Keratinocyte (primary cell): Measurements from ENCODE around the gene ANKDD1A. TPM values are rescaled to one million over a fixed set of nuclear protein-coding genes. Genes with fewer than 3 reads are reported as not detected.
A peak's percentile ranks its signal among the peaks of the same experiment; 100 is the strongest.

Experiments used
- DNase-seq: peaks from one replicate; pipeline ENCODE4 v3.0.0-alpha.2; 2011; ENCODE audit warnings: low read depth, missing footprints, low spot score
- FAIRE-seq: peaks from 2 replicates; lab custom pipeline; 2011; peaks lifted over from hg19 to GRCh38; lab: Jason Lieb, UNC
- H2AFZ ChIP-seq: 2 replicates; pipeline ENCODE4 v1.6.0; 2012; ENCODE audit warnings: low read length, control low read depth, inconsistent platforms; ENCODE audit not compliant: control insufficient read depth
- H3K27ac ChIP-seq: 2 replicates; pipeline ENCODE4 v1.5.1; 2011; ENCODE audit warnings: low read length; ENCODE audit not compliant: control insufficient read depth, insufficient read depth
- H3K27me3 ChIP-seq: 3 replicates; pipeline ENCODE4 v1.6.0; 2011; ENCODE audit warnings: low read length; ENCODE audit not compliant: control insufficient read depth, insufficient read depth; ENCODE audit errors: extremely low read depth
- H3K36me3 ChIP-seq, 2 experiments: 2 replicates in 1 of 2; 3 replicates in 1 of 2; pipeline ENCODE4 v1.5.1; 2011; ENCODE audit warnings: low read length in 2 of 2, mild to moderate bottlenecking in 1 of 2; ENCODE audit not compliant: control insufficient read depth in 2 of 2, insufficient read depth in 2 of 2; ENCODE audit errors: extremely low read depth in 1 of 2
- H3K4me1 ChIP-seq: 3 replicates; pipeline ENCODE4 v1.5.1; 2011; ENCODE audit warnings: low read length; ENCODE audit not compliant: control insufficient read depth, insufficient read depth; ENCODE audit errors: extremely low read depth
- H3K4me2 ChIP-seq: 3 replicates; pipeline ENCODE4 v1.6.0; 2011; ENCODE audit warnings: low read depth, low read length; ENCODE audit not compliant: control insufficient read depth, insufficient read depth; ENCODE audit errors: extremely low read depth
- H3K4me3 ChIP-seq, 3 experiments: fragments of 200-600 bp in 1 of 3; sonication (generic) in 1 of 3; 2 replicates in 2 of 3; 3 replicates in 1 of 3; pipeline ENCODE4 v1.5.1; 2011 to 2016; ENCODE audit warnings: low read length in 3 of 3, mild to moderate bottlenecking in 3 of 3, control low read depth in 2 of 3, inconsistent platforms in 1 of 3, low read depth in 1 of 3, mixed read lengths in 1 of 3, mixed run types in 1 of 3, moderate library complexity in 1 of 3; ENCODE audit not compliant: control insufficient read depth in 2 of 3, insufficient read depth in 2 of 3; ENCODE audit errors: extremely low read depth in 1 of 3
- H3K79me2 ChIP-seq: 2 replicates; pipeline ENCODE4 v1.6.0; 2012; ENCODE audit warnings: low read length; ENCODE audit not compliant: control insufficient read depth, insufficient read depth
- H3K9ac ChIP-seq: 3 replicates; pipeline ENCODE4 v1.6.0; 2011; ENCODE audit warnings: low read length; ENCODE audit not compliant: control insufficient read depth, insufficient read depth; ENCODE audit errors: extremely low read depth
- H3K9me1 ChIP-seq: 3 replicates; pipeline ENCODE4 v1.6.0; 2011; ENCODE audit warnings: low read length; ENCODE audit not compliant: control insufficient read depth, insufficient read depth; ENCODE audit errors: extremely low read depth
- H3K9me3 ChIP-seq: 2 replicates; pipeline ENCODE4 v1.5.1; 2012; ENCODE audit warnings: low read depth, low read length; ENCODE audit not compliant: control insufficient read depth
- H4K20me1 ChIP-seq: 3 replicates; pipeline ENCODE4 v1.6.0; 2011; ENCODE audit warnings: low read length; ENCODE audit not compliant: control insufficient read depth, insufficient read depth; ENCODE audit errors: extremely low read depth
- CTCF ChIP-seq, 3 experiments: IDR thresholded peaks in 1 of 3; conservative IDR thresholded peaks in 1 of 3; optimal IDR thresholded peaks in 1 of 3; 2 replicates in 2 of 3; 3 replicates in 1 of 3; pipeline versions ENCODE3 to v1.5.1; 2011; ENCODE audit warnings: low read length in 3 of 3, mild to moderate bottlenecking in 3 of 3, moderate library complexity in 2 of 3, control low read depth in 1 of 3, inconsistent platforms in 1 of 3; ENCODE audit not compliant: insufficient read depth in 2 of 3; ENCODE audit errors: extremely low read depth in 1 of 3
- EZH2 ChIP-seq: IDR thresholded peaks from one replicate; pipeline ENCODE4 v1.6.1; 2012; ENCODE audit warnings: inconsistent platforms, mild to moderate bottlenecking, low read length, moderate library complexity
- dilution Hi-C: fragments of 300-500 bp; cut with MboI; formaldehyde crosslinking; loops from one replicate; pipeline ENCODE4 v1.7.0; 2020; ENCODE audit warnings: low sequenced_read_pairs; ENCODE audit not compliant: extremely low pct_ligation_motif_present
- polyA plus RNA-seq, 5 experiments: library from polyadenylated mRNA; depleted of rRNA in 3 of 5; stranded (reverse) in 3 of 5; stranded (forward) in 1 of 5; unstranded in 1 of 5; fragments of >200 nt; gene quantifications; 1 replicate in 1 of 5; 2 replicates in 3 of 5; 3 replicates in 1 of 5; pipeline versions ENCODE4 v1.2.1 to v1.2.3, GENCODE V29; 2011 to 2012; ENCODE audit warnings: missing spikeins in 2 of 5, low read depth in 1 of 5, low replicate concordance in 1 of 5

Gene ANKDD1A
- polyA plus RNA-seq, 1 donor (not counting 4 experiments of a cell fraction or from before 2014, with no cell fraction given), result 1.1 TPM

- dilution Hi-C loops, result no loop called here
These were observed 33.0 kb upstream of the ANKDD1A start for GRCh38 chr15:64878705-64879104.

GRCh38 chr15:64883100-64883581 is 28.6 kb upstream of the ANKDD1A start:
- H3K9ac ChIP-seq, result peak overlapping the region; percentile 72

More at GRCh38 chr15:64878705-64879104, 33.0 kb upstream of the ANKDD1A start:
- Histone ChIP-seq H3K79me2 (no peaks in the 10 kb centered on the region), H3K9me1 (no peaks in the 10 kb centered on the region), H3K27ac (no peak overlapping the region), H3K9ac (no peak overlapping the region), H4K20me1 (no peaks in the 10 kb centered on the region), H3K9me3 (no peaks in the 10 kb centered on the region), H3K4me2 (no peak overlapping the region), H2AFZ (no peak overlapping the region), H3K36me3 (no peaks in the 10 kb centered on the region), H3K4me3 (no peak overlapping the region), H3K4me1 (peaks cover 26% of the 10 kb centered on the region), H3K27me3 (no peaks in the 10 kb centered on the region)
- DNase-seq (no peak), FAIRE-seq (no peak)
- TF ChIP-seq CTCF (optimal IDR thresholded peaks at IDR 0.05 in 1 of 3, IDR thresholded peaks at IDR 0.05 in 1 of 3, conservative IDR thresholded peaks at IDR 0.05 in 1 of 3; ENCODE audit: extremely low read depth in 1 of 3, insufficient read depth in 2 of 3, low read length in 3 of 3), result no peak
- TF ChIP-seq EZH2, result no peak

More at GRCh38 chr15:64883100-64883581, 28.6 kb upstream of the ANKDD1A start:
- no peaks in the 10 kb centered on the region for H4K20me1 ChIP-seq
- no peaks in the 10 kb centered on the region for H3K27me3 ChIP-seq
- dilution Hi-C loops, result no loop called here
- H3K4me3 ChIP-seq, result no peak overlapping the region
- no peaks in the 10 kb centered on the region for H3K36me3 ChIP-seq
- peak overlapping the region; percentile 63 for H3K4me2 ChIP-seq
- H2AFZ ChIP-seq, result no peak overlapping the region
- H3K27ac ChIP-seq, result peak overlapping the region; percentile 97
- DNase-seq (peak; percentile 84), FAIRE-seq (peak; percentile 90)
- H3K79me2 ChIP-seq, result no peaks in the 10 kb centered on the region
- H3K9me1 ChIP-seq, result no peaks in the 10 kb centered on the region
- H3K9me3 ChIP-seq, result no peaks in the 10 kb centered on the region
- H3K4me1 ChIP-seq, result peaks cover 30% of the 10 kb centered on the region
- no peak for TF ChIP-seq CTCF (optimal IDR thresholded peaks at IDR 0.05 in 1 of 3, IDR thresholded peaks at IDR 0.05 in 1 of 3, conservative IDR thresholded peaks at IDR 0.05 in 1 of 3; ENCODE audit: extremely low read depth in 1 of 3, insufficient read depth in 2 of 3, low read length in 3 of 3)
- no peak for TF ChIP-seq EZH2
